Testis (tissue), 2 donors: ENCODE results near the gene GRIK1.

Experiments used
- POLR2A ChIP-seq: fragments of 450-650 bp; IDR thresholded peaks from one replicate; pipeline ENCODE4 v1.6.1; 2017; ENCODE audit warnings: antibody characterized with exemption, mild to moderate bottlenecking, moderate library complexity
- TF ChIP-seq, protein P1 (sequence below), 3 experiments: fragments of 450-650 bp in 2 of 3; fragments of 200-600 bp in 1 of 3; sonication (generic) in 1 of 3; IDR thresholded peaks; one replicate each; pipeline ENCODE4 v1.5.1; 2016 to 2019; ENCODE audit warnings: antibody characterized with exemption in 3 of 3, mild to moderate bottlenecking in 2 of 3, moderate library complexity in 1 of 3

DNA sequence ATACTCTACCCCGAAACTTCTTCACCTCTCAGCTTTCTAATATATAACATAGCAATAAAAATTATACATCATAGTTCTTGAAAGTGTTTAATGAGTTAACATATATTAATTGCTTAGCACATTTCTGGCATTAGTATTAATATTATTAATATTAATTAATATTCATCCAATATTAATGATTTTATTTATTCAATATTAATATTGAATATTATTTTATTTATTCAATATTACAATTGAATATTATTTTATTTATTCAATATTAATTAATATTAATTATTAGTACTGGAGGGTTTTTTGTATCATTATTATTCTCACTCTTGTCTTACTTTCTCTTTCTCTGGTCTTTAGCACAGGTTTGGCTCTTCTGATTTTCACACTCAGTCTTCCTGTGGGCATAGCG lies 105.2 kb downstream of the GRIK1 start:
- TF ChIP-seq, protein P1, sequence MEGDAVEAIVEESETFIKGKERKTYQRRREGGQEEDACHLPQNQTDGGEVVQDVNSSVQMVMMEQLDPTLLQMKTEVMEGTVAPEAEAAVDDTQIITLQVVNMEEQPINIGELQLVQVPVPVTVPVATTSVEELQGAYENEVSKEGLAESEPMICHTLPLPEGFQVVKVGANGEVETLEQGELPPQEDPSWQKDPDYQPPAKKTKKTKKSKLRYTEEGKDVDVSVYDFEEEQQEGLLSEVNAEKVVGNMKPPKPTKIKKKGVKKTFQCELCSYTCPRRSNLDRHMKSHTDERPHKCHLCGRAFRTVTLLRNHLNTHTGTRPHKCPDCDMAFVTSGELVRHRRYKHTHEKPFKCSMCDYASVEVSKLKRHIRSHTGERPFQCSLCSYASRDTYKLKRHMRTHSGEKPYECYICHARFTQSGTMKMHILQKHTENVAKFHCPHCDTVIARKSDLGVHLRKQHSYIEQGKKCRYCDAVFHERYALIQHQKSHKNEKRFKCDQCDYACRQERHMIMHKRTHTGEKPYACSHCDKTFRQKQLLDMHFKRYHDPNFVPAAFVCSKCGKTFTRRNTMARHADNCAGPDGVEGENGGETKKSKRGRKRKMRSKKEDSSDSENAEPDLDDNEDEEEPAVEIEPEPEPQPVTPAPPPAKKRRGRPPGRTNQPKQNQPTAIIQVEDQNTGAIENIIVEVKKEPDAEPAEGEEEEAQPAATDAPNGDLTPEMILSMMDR (IDR thresholded peaks at IDR 0.05) = no peak
- TF ChIP-seq POLR2A = no peak
